ENCODE data around the gene MAGED1. TPM values are rescaled to one million over a fixed set of nuclear protein-coding genes. Genes with fewer than 3 reads are reported as not detected.

MAGED1 gene
- 413 TPM for polyA plus RNA-seq (2013, experiment 1 of 2)
- polyA plus RNA-seq (2013, experiment 2 of 2) = 392 TPM

- WGBS, 2 experiments (ENCODE audit: insufficient coverage in 2 of 2) = 0 to 4% methylated on average over 2 to 5 of the region's 35 CpGs
- H3K4me1 ChIP-seq (ENCODE audit: control insufficient read depth, insufficient read depth, low read length, poor library complexity, severe bottlenecking) = peaks cover 11% of the 10 kb centered on the region
- H3K9me3 ChIP-seq (ENCODE audit: control insufficient read depth, low read length) = no peaks in the 10 kb centered on the region
- H3K36me3 ChIP-seq (ENCODE audit: control insufficient read depth, insufficient read depth, low read length) = peaks cover 33% of the 10 kb centered on the region
- H3K27ac ChIP-seq (ENCODE audit: low read depth, low read length, severe bottlenecking) = peak within 1 kb of the TSS; percentile 94
- peak within 1 kb of the TSS; percentile 71 for H3K4me3 ChIP-seq (ENCODE audit: extremely low read depth, insufficient read depth, low read length, poor library complexity, severe bottlenecking)
Observed at GRCh38 chrX:51892921-51893745, at the start of gene MAGED1. Gene MAGED1, plus strand, starts transcription at chrX:51893623. Its CDS starts 682 bp downstream, at chrX:51894305.

GRCh38 chrX:51847463-51847862 is 46.0 kb upstream of the MAGED1 start:
- Histone ChIP-seq H3K4me3 (ENCODE audit: extremely low read depth, insufficient read depth, low read length, poor library complexity, severe bottlenecking) (no peak overlapping the region), H3K9me3 (ENCODE audit: control insufficient read depth, low read length) (no peaks in the 10 kb centered on the region), H3K27ac (ENCODE audit: low read depth, low read length, severe bottlenecking) (no peak overlapping the region), H3K36me3 (ENCODE audit: control insufficient read depth, insufficient read depth, low read length) (peaks cover 4% of the 10 kb centered on the region), H3K4me1 (ENCODE audit: control insufficient read depth, insufficient read depth, low read length, poor library complexity, severe bottlenecking) (peaks cover 3% of the 10 kb centered on the region)
- WGBS, 2 experiments (ENCODE audit: insufficient coverage in 2 of 2) = 40% methylated on average over 1 of the region's 3 CpGs; no CpG with 5 or more reads in 1 of the 2 experiments

- Histone ChIP-seq H3K4me3 (ENCODE audit: extremely low read depth, insufficient read depth, low read length, poor library complexity, severe bottlenecking) (no peak overlapping the region), H3K9me3 (ENCODE audit: control insufficient read depth, low read length) (peaks cover 2% of the 10 kb centered on the region), H3K4me1 (ENCODE audit: control insufficient read depth, insufficient read depth, low read length, poor library complexity, severe bottlenecking) (peaks cover 3% of the 10 kb centered on the region), H3K36me3 (ENCODE audit: control insufficient read depth, insufficient read depth, low read length) (peaks cover 7% of the 10 kb centered on the region), H3K27ac (ENCODE audit: low read depth, low read length, severe bottlenecking) (no peak overlapping the region)
- WGBS, 2 experiments (ENCODE audit: insufficient coverage in 2 of 2) = 60% methylated on average over 2 of the region's 3 CpGs; no CpG with 5 or more reads in 1 of the 2 experiments
Observed at GRCh38 chrX:51851507-51852085, 41.8 kb upstream of the MAGED1 start.

- WGBS, 2 experiments (ENCODE audit: insufficient coverage in 2 of 2) = 20% methylated on average over 1 of the region's 1 CpG; no CpG with 5 or more reads in 1 of the 2 experiments
- Histone ChIP-seq H3K4me1 (ENCODE audit: control insufficient read depth, insufficient read depth, low read length, poor library complexity, severe bottlenecking) (peaks cover 3% of the 10 kb centered on the region), H3K9me3 (ENCODE audit: control insufficient read depth, low read length) (peaks cover 6% of the 10 kb centered on the region), H3K4me3 (ENCODE audit: extremely low read depth, insufficient read depth, low read length, poor library complexity, severe bottlenecking) (no peak overlapping the region), H3K36me3 (ENCODE audit: control insufficient read depth, insufficient read depth, low read length) (peaks cover 7% of the 10 kb centered on the region), H3K27ac (ENCODE audit: low read depth, low read length, severe bottlenecking) (no peak overlapping the region)
Observed at GRCh38 chrX:51852096-51852495, 41.3 kb upstream of the MAGED1 start.

GRCh38 chrX:51852621-51853020 is 40.8 kb upstream of the MAGED1 start:
- Histone ChIP-seq H3K9me3 (ENCODE audit: control insufficient read depth, low read length) (peaks cover 11% of the 10 kb centered on the region), H3K4me3 (ENCODE audit: extremely low read depth, insufficient read depth, low read length, poor library complexity, severe bottlenecking) (no peak overlapping the region), H3K27ac (ENCODE audit: low read depth, low read length, severe bottlenecking) (no peak overlapping the region), H3K36me3 (ENCODE audit: control insufficient read depth, insufficient read depth, low read length) (peaks cover 7% of the 10 kb centered on the region), H3K4me1 (ENCODE audit: control insufficient read depth, insufficient read depth, low read length, poor library complexity, severe bottlenecking) (peaks cover 3% of the 10 kb centered on the region)
- WGBS, 2 experiments (ENCODE audit: insufficient coverage in 2 of 2) = 60% methylated on average over 1 of the region's 3 CpGs

DNA sequence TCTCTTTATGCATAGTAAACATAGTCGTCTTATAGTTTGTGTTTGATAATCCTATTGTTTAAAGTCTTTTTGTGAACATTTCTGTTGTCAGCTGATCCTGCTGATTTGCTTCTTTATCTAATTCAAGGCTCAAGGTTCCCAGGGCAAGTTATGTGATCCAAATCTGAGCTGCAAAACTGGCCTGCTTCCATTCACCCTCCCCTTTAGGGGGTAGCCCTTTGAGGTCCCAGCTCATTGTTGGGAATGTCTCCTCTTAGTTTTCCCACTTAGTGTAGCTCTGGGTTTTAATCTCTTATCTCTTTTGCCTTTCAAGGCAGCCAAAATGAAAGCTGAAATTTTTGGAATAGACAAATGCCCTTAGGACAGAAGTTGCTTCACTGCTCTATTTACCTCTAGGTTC is 40.2 kb upstream of the MAGED1 start:
- peaks cover 11% of the 10 kb centered on the region for H3K9me3 ChIP-seq (ENCODE audit: control insufficient read depth, low read length)
- H3K27ac ChIP-seq (ENCODE audit: low read depth, low read length, severe bottlenecking) = no peak overlapping the region
- no peak overlapping the region for H3K4me3 ChIP-seq (ENCODE audit: extremely low read depth, insufficient read depth, low read length, poor library complexity, severe bottlenecking)
- H3K36me3 ChIP-seq (ENCODE audit: control insufficient read depth, insufficient read depth, low read length) = peaks cover 7% of the 10 kb centered on the region
- no CpG with 5 or more reads among the region's 1 CpG for WGBS, 2 experiments (ENCODE audit: insufficient coverage in 2 of 2)
- peaks cover 3% of the 10 kb centered on the region for H3K4me1 ChIP-seq (ENCODE audit: control insufficient read depth, insufficient read depth, low read length, poor library complexity, severe bottlenecking)

DNA sequence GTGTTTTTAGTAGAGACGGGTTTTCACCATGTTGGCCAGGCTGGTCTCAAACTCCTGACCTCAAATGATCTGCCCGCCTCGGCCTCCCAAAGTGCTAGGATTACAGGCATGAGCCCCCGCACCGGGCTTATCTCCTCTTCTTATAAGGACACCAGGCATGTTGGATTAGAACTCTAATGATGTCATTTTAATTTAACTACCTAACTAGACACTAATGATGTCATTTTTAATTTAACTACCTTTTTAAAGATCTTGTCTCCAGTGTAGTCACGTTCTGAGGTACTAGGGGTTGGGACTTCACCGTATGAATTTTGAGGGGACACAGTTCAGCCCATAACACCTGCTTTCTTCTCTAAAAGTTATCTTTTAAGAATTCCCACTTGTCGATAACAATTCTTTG is 37.7 kb upstream of the MAGED1 start:
- Histone ChIP-seq H3K27ac (ENCODE audit: low read depth, low read length, severe bottlenecking) (no peak overlapping the region), H3K36me3 (ENCODE audit: control insufficient read depth, insufficient read depth, low read length) (peaks cover 7% of the 10 kb centered on the region), H3K4me3 (ENCODE audit: extremely low read depth, insufficient read depth, low read length, poor library complexity, severe bottlenecking) (no peak overlapping the region), H3K4me1 (ENCODE audit: control insufficient read depth, insufficient read depth, low read length, poor library complexity, severe bottlenecking) (peaks cover 3% of the 10 kb centered on the region), H3K9me3 (ENCODE audit: control insufficient read depth, low read length) (peaks cover 11% of the 10 kb centered on the region)
- WGBS, 2 experiments (ENCODE audit: insufficient coverage in 2 of 2) = 100% methylated on average over 2 to 3 of the region's 8 CpGs

- no CpG with 5 or more reads among the region's 1 CpG for WGBS, 2 experiments (ENCODE audit: insufficient coverage in 2 of 2)
Observed at GRCh38 chrX:51857159-51857733, 36.2 kb upstream of the MAGED1 start.

DNA sequence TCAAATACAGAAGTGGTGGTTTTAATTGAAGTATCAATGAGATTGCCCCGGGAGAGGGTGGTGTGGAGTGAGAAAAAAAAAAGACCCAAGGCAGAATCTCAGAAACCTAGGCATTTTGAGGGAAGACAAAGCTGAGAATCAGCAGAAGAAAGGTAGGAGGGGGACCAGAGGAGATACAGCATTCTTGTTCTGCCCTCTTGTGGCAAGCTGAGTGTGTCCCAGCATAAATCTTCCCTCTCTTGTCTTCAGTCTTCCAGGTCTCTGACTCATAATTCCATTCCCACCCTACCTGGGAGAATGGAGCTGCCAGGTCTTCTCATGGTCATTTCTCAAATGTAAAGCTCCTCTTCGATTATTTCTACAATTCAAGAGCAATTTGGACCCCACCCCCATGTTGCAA is 32.7 kb upstream of the MAGED1 start:
- H3K27ac ChIP-seq (ENCODE audit: low read depth, low read length, severe bottlenecking) = no peak overlapping the region
- H3K4me1 ChIP-seq (ENCODE audit: control insufficient read depth, insufficient read depth, low read length, poor library complexity, severe bottlenecking) = no peaks in the 10 kb centered on the region
- no peaks in the 10 kb centered on the region for H3K36me3 ChIP-seq (ENCODE audit: control insufficient read depth, insufficient read depth, low read length)
- peaks cover 11% of the 10 kb centered on the region for H3K9me3 ChIP-seq (ENCODE audit: control insufficient read depth, low read length)
- WGBS, 2 experiments (ENCODE audit: insufficient coverage in 2 of 2) = 0% methylated on average over 1 of the region's 2 CpGs
- no peak overlapping the region for H3K4me3 ChIP-seq (ENCODE audit: extremely low read depth, insufficient read depth, low read length, poor library complexity, severe bottlenecking)

More at GRCh38 chrX:51857159-51857733, 36.2 kb upstream of the MAGED1 start:
- Histone ChIP-seq H3K4me1 (ENCODE audit: control insufficient read depth, insufficient read depth, low read length, poor library complexity, severe bottlenecking) (no peaks in the 10 kb centered on the region), H3K9me3 (ENCODE audit: control insufficient read depth, low read length) (peaks cover 11% of the 10 kb centered on the region), H3K27ac (ENCODE audit: low read depth, low read length, severe bottlenecking) (no peak overlapping the region), H3K4me3 (ENCODE audit: extremely low read depth, insufficient read depth, low read length, poor library complexity, severe bottlenecking) (no peak overlapping the region), H3K36me3 (ENCODE audit: control insufficient read depth, insufficient read depth, low read length) (peaks cover 7% of the 10 kb centered on the region)

DNA sequence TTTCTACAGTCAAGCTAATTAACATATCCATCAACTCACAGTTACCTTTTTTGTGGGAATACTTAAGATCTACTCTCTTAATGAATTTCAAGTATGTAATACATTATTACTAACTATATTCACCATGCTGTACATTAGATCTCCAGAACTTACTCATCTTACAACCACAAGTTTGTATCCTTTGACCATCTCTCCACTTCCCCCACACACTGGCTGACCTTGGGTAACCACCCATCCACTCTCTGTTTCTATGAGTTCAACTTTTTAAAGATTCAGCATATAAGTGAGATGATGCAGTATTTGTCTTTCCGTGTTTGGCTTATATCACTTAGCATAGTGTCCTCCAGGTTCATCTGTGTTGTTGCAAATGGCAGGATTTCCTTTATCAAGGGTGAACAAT is 30.5 kb upstream of the MAGED1 start:
- WGBS, 2 experiments (ENCODE audit: insufficient coverage in 2 of 2) = no CpG with 5 or more reads among the region's 1 CpG
- Histone ChIP-seq H3K9me3 (ENCODE audit: control insufficient read depth, low read length) (no peaks in the 10 kb centered on the region), H3K27ac (ENCODE audit: low read depth, low read length, severe bottlenecking) (no peak overlapping the region)

More for the DNA sequence above, 30.5 kb upstream of the MAGED1 start:
- H3K4me1 ChIP-seq (ENCODE audit: control insufficient read depth, insufficient read depth, low read length, poor library complexity, severe bottlenecking) = no peaks in the 10 kb centered on the region
- H3K36me3 ChIP-seq (ENCODE audit: control insufficient read depth, insufficient read depth, low read length) = peaks cover 2% of the 10 kb centered on the region
- no peak overlapping the region for H3K4me3 ChIP-seq (ENCODE audit: extremely low read depth, insufficient read depth, low read length, poor library complexity, severe bottlenecking)
